GM21423 (cell line): ENCODE data around the gene SLC28A1.
"Not testable (repeated sequence)": the region's sequence is repeated elsewhere in the genome, so short reads cannot be mapped to it uniquely, and the experiment has no call there.

ENCODE experiments used
- ATAC-seq: cut with Tn5 transposase; IDR thresholded peaks from one replicate; pipeline ENCODE4 v1.9.1; 2021; ENCODE audit warnings: mild to moderate bottlenecking, moderate library complexity; ENCODE audit not compliant: unreplicated experiment

The SLC28A1 gene

DNA sequence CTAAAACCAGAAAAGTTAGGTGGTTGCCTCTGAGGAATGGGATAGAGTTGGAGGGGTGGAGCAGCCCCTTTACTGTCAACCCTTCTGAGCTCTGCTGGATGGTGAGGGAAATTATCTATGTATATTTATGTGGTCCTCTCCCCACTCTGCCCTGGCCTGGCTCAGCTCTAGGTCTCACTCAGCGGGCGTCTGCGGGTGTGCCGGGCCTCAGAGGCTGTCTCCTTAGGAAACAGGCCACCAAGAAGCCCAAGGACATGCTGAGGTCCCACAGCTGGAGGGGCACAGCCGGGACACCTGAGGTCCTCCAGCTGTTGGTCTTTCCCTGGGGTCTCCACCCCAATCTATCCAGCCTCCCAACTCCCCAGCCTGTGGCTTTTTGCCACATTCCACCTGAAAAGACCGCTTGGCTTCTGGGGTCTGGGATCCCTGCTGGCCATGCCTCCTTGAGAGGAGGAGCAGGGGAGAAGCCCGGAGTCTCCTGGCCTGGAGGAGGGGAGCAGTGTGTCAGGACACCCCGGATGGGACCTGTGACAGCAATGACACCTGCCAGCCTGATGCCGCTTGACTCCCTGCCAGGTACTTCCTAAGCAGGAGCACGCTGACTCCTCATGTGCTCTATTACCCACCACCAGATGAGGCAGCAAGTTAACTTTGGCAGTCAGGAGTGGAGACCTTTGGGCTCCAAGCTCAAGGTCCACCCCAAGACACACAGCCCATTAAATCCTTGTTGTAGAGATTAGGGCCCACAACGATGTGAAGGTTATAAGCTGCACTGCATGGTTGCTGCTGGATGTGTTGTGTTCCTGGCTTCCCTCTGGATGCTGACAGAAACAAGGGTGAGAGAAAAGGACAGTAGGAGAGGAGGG, at the start of gene SLC28A1:
SLC28A1 (plus strand) TSS at position 747 of the 866 bp plus-strand sequence. CDS start 3,099 bp downstream, outside the sequence.
- no peak for ATAC-seq

GRCh38 chr15:84834969-84835368, 49.5 kb upstream of the SLC28A1 start:
- no peak for ATAC-seq

- no peak for ATAC-seq
Observed at GRCh38 chr15:84835661-84836337, 48.7 kb upstream of the SLC28A1 start.

GRCh38 chr15:84836844-84837243, 47.6 kb upstream of the SLC28A1 start:
- no peak for ATAC-seq

DNA sequence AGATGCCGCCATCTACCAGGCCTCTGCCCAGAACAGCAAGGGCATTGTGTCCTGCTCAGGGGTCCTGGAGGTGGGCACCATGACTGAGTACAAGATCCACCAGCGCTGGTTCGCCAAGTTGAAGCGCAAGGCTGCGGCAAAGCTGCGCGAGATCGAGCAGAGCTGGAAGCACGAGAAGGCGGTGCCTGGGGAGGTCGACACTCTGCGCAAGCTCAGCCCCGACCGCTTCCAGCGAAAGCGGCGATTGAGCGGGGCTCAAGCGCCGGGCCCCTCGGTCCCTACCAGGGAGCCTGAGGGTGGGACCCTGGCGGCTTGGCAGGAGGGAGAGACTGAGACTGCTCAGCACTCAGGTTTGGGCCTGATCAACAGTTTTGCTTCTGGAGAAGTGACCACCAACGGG, 44.7 kb upstream of the SLC28A1 start:
- no peak for ATAC-seq

DNA sequence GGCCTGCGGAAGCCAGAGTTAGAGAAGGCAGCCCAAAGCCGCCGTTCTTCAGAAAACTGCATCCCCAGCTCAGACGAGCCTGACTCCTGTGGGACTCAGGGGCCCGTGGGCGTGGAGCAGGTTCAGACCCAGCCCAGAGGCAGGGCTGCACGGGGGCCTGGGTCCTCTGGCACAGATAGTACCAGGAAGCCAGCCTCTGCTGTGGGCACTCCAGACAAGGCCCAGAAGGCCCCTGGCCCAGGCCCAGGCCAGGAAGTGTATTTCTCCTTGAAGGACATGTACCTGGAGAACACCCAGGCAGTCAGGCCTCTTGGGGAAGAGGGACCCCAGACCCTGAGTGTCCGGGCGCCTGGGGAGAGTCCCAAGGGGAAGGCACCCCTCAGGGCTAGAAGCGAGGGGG, 44.2 kb upstream of the SLC28A1 start:
- no peak for ATAC-seq

DNA sequence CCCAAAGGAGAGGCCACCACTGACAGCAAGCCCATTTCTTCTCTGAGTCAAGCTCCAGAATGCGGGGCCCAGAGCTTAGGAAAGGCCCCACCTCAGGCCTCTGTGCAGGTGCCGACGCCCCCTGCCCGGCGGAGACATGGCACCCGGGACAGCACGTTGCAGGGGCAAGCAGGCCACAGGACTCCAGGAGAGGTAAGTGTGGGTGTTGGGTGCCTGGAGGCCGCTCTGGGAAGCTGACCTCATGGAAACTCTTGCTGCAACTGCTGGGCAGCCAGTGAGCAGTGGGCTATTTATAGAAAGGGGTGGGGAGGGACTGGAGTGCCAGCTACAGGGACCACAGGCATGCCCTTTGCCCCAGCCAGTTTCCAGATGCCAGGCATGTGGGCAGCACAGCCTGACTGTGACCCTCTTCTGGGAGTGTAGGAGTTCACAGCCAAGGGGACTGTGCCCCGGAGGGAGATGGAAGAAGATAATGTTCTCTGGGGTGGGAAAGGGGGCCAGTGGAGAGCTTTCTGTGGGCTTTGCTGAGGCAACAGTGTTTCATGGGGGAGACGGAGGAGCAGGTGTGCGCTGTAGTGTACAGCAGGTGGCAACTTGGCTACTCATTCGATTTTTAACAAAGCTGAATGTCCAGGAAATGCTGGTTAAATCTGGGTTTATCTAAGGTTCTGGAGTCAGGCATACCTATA, 43.6 kb upstream of the SLC28A1 start:
- no peak for ATAC-seq

DNA sequence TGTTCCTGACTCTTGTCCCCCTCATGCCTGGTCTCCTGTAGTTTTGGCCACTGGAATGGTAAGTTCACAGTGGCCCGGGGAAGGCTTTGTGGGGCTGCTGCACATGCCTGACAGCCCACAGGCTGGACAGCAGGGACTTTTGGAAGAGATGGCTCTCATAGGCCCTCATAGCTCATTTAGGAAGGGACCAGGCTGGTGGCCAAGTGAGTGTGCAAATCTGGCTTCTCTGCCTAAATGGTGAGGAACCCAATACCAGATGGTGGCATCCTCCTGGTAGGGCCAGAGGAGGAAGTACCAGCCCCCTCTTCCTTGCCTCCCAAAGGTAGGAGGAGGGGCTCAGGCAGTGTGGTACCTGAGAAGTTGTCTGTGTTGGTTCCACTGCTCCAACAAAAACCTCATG, 41.7 kb upstream of the SLC28A1 start:
- no peak for ATAC-seq

- no peak for ATAC-seq
Observed at GRCh38 chr15:84844964-84845363, 39.5 kb upstream of the SLC28A1 start.

DNA sequence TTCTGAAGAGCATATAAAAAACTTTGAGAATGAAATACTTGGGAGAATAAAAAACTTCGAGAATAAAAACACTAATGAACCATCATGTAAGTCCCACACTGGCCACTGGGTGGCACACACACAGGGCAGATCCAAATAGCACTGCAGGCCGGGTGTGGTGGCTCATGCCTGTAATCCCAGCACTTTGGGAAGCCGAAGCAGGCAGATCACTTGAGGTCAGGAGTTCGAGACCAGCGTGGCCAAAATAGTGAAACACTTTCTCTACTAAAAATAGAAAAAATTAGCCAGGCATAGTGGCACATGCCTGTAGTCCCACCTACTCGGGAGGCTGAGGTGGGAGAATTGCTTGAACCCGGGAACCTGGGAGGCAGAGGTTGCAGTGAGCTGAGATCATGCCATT, 38.8 kb upstream of the SLC28A1 start:
- ATAC-seq: not testable (repeated sequence)

- ATAC-seq: no peak
Observed at GRCh38 chr15:84846269-84846668, 38.2 kb upstream of the SLC28A1 start.

- no peak for ATAC-seq
Observed at GRCh38 chr15:84847382-84847781, 37.1 kb upstream of the SLC28A1 start.

- no peak for ATAC-seq
Observed at GRCh38 chr15:84852212-84852611, 32.2 kb upstream of the SLC28A1 start.

DNA sequence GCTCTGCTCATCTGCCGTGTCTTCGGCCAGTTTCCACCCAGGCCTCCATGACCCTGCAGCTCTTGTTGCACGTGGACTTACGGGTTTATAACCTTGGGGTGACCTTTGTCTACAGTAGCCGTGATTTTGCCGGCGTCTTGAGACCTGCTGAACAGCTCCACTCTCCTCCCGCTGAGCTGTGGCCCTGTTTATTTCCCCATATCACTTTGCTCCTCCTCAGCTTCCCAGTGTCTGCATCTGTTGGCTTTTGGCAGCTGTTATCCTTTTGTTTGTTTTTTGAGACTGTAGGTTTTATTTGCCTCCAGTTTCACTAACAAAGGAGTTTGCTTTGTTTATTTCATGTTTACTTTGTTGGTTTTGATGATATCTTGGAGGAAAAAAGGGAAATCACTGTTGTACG, 29.3 kb upstream of the SLC28A1 start:
- ATAC-seq: no peak

DNA sequence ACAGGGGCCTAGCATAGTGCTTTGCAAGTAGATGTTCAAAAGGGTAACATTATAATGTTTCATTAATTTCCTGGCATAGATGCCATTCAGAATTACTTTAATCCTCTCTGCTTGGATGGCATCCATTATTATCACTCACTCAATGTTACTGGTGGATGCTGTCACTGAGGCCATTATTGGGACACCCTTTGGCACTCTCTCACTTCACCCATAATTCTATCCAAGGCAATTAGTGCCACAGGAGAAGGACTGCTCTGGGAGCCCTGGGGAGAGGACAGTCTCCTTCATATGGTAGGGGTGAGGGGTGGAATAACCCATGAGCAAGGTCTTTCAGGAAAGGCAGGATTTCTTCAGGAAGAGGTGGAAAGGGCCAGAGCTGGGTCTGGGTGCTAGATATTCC, 28.7 kb upstream of the SLC28A1 start:
- ATAC-seq: no peak

DNA sequence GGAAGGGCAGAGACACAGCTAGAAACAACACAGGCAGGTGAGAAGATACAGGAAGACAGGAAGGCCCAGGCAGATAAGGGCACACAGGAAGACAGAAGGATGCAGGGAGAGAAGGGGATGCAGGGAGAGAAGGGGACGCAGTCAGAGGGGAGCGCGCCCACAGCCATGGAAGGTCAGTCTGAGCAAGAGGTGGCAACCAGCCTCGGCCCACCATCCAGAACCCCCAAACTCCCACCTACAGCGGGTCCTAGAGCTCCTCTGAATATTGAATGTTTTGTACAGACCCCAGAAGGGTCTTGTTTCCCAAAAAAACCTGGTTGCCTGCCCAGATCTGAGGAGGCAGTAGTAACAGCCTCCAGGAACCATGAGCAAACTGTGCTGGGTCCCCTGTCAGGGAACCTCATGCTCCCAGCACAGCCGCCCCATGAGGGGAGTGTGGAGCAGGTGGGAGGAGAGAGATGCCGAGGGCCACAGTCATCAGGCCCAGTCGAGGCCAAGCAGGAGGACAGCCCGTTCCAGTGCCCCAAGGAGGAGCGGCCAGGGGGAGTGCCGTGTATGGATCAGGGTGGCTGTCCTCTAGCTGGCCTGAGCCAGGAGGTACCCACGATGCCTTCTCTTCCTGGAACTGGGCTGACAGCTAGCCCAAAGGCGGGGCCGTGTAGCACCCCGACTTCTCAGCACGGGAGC, 27.6 kb upstream of the SLC28A1 start:
- ATAC-seq: no peak

DNA sequence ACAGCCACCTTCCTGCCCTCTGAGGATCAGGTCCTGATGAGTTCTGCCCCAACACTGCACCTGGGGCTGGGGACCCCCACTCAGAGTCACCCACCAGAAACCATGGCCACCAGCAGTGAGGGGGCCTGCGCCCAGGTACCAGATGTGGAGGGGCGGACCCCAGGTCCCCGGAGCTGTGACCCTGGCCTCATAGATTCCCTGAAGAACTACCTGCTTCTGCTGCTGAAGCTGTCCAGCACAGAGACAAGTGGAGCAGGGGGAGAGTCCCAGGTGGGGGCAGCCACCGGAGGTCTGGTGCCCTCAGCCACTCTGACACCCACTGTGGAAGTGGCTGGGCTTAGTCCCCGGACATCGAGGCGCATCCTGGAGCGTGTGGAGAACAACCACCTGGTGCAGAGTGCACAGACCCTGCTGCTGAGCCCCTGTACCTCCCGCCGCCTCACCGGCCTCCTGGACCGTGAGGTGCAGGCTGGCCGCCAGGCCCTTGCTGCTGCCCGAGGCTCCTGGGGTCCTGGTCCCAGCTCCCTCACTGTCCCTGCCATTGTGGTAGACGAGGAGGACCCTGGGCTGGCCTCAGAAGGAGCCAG, 27.0 kb upstream of the SLC28A1 start:
- ATAC-seq: no peak

- no peak for ATAC-seq
Observed at GRCh38 chr15:84858231-84858630, 26.2 kb upstream of the SLC28A1 start.

DNA sequence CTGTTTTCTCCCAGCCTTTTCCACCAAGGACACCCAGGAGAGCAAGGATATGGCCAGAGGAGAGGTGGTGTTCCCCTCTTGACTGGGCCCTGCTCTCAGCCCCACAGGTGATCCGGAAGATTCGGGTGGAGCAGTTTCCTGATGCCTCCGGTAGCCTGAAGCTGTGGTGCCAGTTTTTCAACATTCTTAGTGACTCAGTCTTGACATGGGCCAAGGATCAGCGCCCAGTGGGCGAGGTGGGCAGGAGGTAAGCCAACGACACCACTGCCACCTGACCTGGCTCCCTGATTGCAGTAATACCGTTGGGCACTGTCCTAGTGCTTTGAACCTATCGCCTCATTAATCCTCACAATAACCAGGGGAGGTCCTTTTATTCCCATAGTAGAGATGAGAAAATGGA, 25.3 kb upstream of the SLC28A1 start:
- no peak for ATAC-seq

- ATAC-seq: no peak
Observed at GRCh38 chr15:84859651-84860050, 24.8 kb upstream of the SLC28A1 start.

- no peak for ATAC-seq
Observed at GRCh38 chr15:84861781-84862180, 22.7 kb upstream of the SLC28A1 start.
